ENCODE measurements around the gene ZFC3H1. TPM values are rescaled to one million over a fixed set of nuclear protein-coding genes. Genes with fewer than 3 reads are reported as not detected.

The ZFC3H1 gene
- total and polyA plus RNA-seq, 9 of the 15 experiments (the other 6 are each of a cell fraction or from before 2014, with no cell fraction given) = 14.8 to 80.5 (median 22.1) TPM

DNA sequence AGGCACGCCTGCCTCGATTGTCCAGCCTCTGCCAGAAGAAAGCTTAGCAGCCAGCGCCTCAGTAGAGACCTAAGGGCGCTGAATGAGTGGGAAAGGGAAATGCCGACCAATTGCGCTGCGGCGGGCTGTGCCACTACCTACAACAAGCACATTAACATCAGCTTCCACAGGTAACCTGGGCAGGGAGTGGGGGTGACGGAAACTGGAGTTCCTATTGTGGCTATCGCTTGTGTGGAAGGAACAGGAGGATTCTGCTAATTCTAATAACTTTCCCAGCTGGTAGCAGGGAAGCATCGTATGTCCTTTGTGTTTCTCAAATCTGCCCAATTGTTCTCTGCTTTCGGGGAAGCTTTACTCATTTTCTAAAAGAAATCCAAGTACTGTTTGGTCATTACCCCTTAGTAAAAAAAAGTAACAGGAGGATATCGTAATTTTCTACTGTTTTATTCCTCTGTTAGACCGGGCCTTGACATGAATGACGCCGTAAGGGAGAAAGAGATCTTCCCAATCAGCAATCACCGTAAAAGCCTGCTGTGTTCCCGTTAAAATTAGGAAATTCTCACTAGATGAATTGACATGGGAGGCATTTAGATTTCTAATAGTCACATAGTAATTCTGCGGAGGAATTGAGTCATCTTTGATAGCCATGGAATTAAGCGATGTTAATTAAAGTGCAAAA is 902 bp upstream of the ZFC3H1 start (continued):
- TF ChIP-seq, protein P1, sequence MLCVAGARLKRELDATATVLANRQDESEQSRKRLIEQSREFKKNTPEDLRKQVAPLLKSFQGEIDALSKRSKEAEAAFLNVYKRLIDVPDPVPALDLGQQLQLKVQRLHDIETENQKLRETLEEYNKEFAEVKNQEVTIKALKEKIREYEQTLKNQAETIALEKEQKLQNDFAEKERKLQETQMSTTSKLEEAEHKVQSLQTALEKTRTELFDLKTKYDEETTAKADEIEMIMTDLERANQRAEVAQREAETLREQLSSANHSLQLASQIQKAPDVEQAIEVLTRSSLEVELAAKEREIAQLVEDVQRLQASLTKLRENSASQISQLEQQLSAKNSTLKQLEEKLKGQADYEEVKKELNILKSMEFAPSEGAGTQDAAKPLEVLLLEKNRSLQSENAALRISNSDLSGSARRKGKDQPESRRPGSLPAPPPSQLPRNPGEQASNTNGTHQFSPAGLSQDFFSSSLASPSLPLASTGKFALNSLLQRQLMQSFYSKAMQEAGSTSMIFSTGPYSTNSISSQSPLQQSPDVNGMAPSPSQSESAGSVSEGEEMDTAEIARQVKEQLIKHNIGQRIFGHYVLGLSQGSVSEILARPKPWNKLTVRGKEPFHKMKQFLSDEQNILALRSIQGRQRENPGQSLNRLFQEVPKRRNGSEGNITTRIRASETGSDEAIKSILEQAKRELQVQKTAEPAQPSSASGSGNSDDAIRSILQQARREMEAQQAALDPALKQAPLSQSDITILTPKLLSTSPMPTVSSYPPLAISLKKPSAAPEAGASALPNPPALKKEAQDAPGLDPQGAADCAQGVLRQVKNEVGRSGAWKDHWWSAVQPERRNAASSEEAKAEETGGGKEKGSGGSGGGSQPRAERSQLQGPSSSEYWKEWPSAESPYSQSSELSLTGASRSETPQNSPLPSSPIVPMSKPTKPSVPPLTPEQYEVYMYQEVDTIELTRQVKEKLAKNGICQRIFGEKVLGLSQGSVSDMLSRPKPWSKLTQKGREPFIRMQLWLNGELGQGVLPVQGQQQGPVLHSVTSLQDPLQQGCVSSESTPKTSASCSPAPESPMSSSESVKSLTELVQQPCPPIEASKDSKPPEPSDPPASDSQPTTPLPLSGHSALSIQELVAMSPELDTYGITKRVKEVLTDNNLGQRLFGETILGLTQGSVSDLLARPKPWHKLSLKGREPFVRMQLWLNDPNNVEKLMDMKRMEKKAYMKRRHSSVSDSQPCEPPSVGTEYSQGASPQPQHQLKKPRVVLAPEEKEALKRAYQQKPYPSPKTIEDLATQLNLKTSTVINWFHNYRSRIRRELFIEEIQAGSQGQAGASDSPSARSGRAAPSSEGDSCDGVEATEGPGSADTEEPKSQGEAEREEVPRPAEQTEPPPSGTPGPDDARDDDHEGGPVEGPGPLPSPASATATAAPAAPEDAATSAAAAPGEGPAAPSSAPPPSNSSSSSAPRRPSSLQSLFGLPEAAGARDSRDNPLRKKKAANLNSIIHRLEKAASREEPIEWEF (CRISPR knock-in tag; IDR thresholded peaks at IDR 0.05) = no peak
- TF ChIP-seq NCOA2 (IDR thresholded peaks at IDR 0.05; ENCODE audit: partially characterized antibody in 2 of 2) (no peak), LCOR (CRISPR knock-in tag; IDR thresholded peaks at IDR 0.05) (0 out of 2 replicates have a peak, but pooled peaks have one; percentile 28), MTA1 (IDR thresholded peaks at IDR 0.05; ENCODE audit: borderline replicate concordance) (0 out of 2 replicates have a peak, but pooled peaks have one; percentile 9), ZNF583 (CRISPR knock-in tag; IDR thresholded peaks at IDR 0.05) (no peak), ETS2 (tag; IDR thresholded peaks at IDR 0.05; ENCODE audit: borderline replicate concordance, poor library complexity, severe bottlenecking) (no peak), XRCC3 (IDR thresholded peaks at IDR 0.05) (no peak), NCOA6 (IDR thresholded peaks at IDR 0.05) (no peak), KLF1 (tag; IDR thresholded peaks at IDR 0.05) (no peak), ZKSCAN3 (CRISPR knock-in tag; IDR thresholded peaks at IDR 0.05) (no peak)
- TF ChIP-seq, protein P2, sequence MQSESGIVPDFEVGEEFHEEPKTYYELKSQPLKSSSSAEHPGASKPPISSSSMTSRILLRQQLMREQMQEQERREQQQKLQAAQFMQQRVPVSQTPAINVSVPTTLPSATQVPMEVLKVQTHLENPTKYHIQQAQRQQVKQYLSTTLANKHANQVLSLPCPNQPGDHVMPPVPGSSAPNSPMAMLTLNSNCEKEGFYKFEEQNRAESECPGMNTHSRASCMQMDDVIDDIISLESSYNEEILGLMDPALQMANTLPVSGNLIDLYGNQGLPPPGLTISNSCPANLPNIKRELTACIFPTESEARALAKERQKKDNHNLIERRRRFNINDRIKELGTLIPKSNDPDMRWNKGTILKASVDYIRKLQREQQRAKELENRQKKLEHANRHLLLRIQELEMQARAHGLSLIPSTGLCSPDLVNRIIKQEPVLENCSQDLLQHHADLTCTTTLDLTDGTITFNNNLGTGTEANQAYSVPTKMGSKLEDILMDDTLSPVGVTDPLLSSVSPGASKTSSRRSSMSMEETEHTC (IDR thresholded peaks at IDR 0.05) = no peak
- TF ChIP-seq, protein P3, sequence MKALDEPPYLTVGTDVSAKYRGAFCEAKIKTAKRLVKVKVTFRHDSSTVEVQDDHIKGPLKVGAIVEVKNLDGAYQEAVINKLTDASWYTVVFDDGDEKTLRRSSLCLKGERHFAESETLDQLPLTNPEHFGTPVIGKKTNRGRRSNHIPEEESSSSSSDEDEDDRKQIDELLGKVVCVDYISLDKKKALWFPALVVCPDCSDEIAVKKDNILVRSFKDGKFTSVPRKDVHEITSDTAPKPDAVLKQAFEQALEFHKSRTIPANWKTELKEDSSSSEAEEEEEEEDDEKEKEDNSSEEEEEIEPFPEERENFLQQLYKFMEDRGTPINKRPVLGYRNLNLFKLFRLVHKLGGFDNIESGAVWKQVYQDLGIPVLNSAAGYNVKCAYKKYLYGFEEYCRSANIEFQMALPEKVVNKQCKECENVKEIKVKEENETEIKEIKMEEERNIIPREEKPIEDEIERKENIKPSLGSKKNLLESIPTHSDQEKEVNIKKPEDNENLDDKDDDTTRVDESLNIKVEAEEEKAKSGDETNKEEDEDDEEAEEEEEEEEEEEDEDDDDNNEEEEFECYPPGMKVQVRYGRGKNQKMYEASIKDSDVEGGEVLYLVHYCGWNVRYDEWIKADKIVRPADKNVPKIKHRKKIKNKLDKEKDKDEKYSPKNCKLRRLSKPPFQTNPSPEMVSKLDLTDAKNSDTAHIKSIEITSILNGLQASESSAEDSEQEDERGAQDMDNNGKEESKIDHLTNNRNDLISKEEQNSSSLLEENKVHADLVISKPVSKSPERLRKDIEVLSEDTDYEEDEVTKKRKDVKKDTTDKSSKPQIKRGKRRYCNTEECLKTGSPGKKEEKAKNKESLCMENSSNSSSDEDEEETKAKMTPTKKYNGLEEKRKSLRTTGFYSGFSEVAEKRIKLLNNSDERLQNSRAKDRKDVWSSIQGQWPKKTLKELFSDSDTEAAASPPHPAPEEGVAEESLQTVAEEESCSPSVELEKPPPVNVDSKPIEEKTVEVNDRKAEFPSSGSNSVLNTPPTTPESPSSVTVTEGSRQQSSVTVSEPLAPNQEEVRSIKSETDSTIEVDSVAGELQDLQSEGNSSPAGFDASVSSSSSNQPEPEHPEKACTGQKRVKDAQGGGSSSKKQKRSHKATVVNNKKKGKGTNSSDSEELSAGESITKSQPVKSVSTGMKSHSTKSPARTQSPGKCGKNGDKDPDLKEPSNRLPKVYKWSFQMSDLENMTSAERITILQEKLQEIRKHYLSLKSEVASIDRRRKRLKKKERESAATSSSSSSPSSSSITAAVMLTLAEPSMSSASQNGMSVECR (CRISPR knock-in tag; IDR thresholded peaks at IDR 0.05) = peak; percentile 82; the same call in 1 of the 2 replicates
- TF ChIP-seq, protein P4, sequence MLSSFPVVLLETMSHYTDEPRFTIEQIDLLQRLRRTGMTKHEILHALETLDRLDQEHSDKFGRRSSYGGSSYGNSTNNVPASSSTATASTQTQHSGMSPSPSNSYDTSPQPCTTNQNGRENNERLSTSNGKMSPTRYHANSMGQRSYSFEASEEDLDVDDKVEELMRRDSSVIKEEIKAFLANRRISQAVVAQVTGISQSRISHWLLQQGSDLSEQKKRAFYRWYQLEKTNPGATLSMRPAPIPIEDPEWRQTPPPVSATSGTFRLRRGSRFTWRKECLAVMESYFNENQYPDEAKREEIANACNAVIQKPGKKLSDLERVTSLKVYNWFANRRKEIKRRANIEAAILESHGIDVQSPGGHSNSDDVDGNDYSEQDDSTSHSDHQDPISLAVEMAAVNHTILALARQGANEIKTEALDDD (IDR thresholded peaks at IDR 0.05) = no peak
- TF ChIP-seq, protein P5, sequence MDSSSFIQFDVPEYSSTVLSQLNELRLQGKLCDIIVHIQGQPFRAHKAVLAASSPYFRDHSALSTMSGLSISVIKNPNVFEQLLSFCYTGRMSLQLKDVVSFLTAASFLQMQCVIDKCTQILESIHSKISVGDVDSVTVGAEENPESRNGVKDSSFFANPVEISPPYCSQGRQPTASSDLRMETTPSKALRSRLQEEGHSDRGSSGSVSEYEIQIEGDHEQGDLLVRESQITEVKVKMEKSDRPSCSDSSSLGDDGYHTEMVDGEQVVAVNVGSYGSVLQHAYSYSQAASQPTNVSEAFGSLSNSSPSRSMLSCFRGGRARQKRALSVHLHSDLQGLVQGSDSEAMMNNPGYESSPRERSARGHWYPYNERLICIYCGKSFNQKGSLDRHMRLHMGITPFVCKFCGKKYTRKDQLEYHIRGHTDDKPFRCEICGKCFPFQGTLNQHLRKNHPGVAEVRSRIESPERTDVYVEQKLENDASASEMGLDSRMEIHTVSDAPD (CRISPR knock-in tag; IDR thresholded peaks at IDR 0.05) = no peak

All from K562 (cell line).